Gastroesophageal sphincter (tissue), 4 donors: Measurements from ENCODE around the gene SEMG1. TPM values are rescaled to one million over a fixed set of nuclear protein-coding genes. Genes with fewer than 3 reads are reported as not detected.

Experiments used
- ATAC-seq: fragments of 150-250 bp; one replicate; pipeline ENCODE4 v1.9.1; 2016; ENCODE audit warnings: mild to moderate bottlenecking, moderate library complexity
- H3K27ac ChIP-seq, 4 donors: fragments of 200-600 bp; sonication (generic) in 3 of 4; 1 replicate in 3 of 4; 2 replicates in 1 of 4; pipeline ENCODE4 v1.5.1; 2016 to 2019
- H3K27me3 ChIP-seq: fragments of 200-600 bp; sonication (generic); one replicate; pipeline ENCODE4 v1.5.1; 2019
- H3K36me3 ChIP-seq, 2 donors: fragments of 200-600 bp; sonication (generic); one replicate each; pipeline ENCODE4 v1.5.1; 2019; ENCODE audit warnings: control low read depth in 1 of 2
- H3K4me1 ChIP-seq, 3 donors: fragments of 200-600 bp; sonication (generic); 1 replicate in 2 of 3; 2 replicates in 1 of 3; pipeline ENCODE4 v1.5.1; 2016 to 2019; ENCODE audit warnings: control low read depth in 2 of 3
- H3K4me3 ChIP-seq, 2 donors: fragments of 200-600 bp; sonication (generic); one replicate each; pipeline ENCODE4 v1.5.1; 2019; ENCODE audit warnings: mild to moderate bottlenecking in 1 of 2, moderate library complexity in 1 of 2
- H3K9me3 ChIP-seq, 3 donors: fragments of 200-600 bp; sonication (generic); one replicate each; pipeline ENCODE4 v1.5.1; 2017 to 2019; ENCODE audit warnings: control low read depth in 2 of 3
- EP300 ChIP-seq: sonication (generic); formaldehyde crosslinking; IDR thresholded peaks from one replicate; pipeline ENCODE4 v1.6.1; 2017; ENCODE audit warnings: antibody characterized with exemption, mild to moderate bottlenecking
- POLR2A ChIP-seq, 2 donors: fragments of 450-650 bp; IDR thresholded peaks; one replicate each; pipeline ENCODE4 v1.6.1; 2017; ENCODE audit warnings: antibody characterized with exemption in 2 of 2, mild to moderate bottlenecking in 2 of 2, moderate library complexity in 1 of 2
- POLR2AphosphoS5 ChIP-seq: sonication (generic); formaldehyde crosslinking; IDR thresholded peaks from one replicate; pipeline ENCODE4 v1.6.1; 2017; ENCODE audit warnings: antibody characterized with exemption
- WGBS, 2 donors: methylation state at CpG; one replicate each; pipeline ENCODE4 v1.1.5; 2018; ENCODE audit warnings: low coverage in 1 of 2; 5-methylcytosine and 5-hydroxymethylcytosine counted together
- total RNA-seq, 4 donors: library from RNA; depleted of rRNA; stranded (reverse); fragments of >200 nt; gene quantifications; one replicate each; pipeline ENCODE4 v1.1.0, GENCODE V29; 2016
- TF ChIP-seq, protein P1 (sequence below), 4 experiments: fragments of 200-600 bp in 2 of 4; fragments of 450-650 bp in 2 of 4; sonication (generic) in 1 of 4; IDR thresholded peaks; one replicate each; pipeline ENCODE4 v1.5.1; 2017 to 2019; ENCODE audit warnings: antibody characterized with exemption in 4 of 4, mild to moderate bottlenecking in 2 of 4, moderate library complexity in 2 of 4

SEMG1 gene
- total RNA-seq, 4 donors from 2014 or later = not detected

DNA sequence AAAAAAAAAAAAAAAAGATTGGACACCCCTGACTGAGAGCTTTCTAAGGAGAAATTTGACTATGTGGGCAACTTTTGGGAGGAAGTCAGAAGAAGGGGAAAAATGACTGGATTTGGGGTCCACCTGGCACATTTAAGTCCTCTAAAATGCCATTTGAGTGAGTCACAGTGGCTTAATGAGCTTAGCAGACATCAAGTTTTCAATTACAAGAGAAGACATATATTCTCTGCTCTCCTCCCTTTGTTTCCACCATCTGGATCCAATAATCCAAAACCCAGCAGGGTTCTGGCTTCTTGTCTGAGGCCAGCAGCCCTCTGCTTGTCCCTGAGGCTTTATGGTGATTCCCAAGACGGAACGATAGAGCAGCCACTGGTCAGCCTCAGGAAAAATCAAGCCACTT, 25.2 kb upstream of the SEMG1 start:
- Histone ChIP-seq H3K4me1 (no peaks in the 10 kb centered on the region), H3K27me3 (no peaks in the 10 kb centered on the region), H3K27ac (no peak overlapping the region), H3K4me3 (no peak overlapping the region), H3K9me3 (no peaks in the 10 kb centered on the region), H3K36me3 (no peaks in the 10 kb centered on the region)
- ATAC-seq = no peak
- no CpG with 5 or more reads among the region's 2 CpGs for WGBS, 2 donors
- TF ChIP-seq POLR2AphosphoS5 (no peak), EP300 (no peak), POLR2A (IDR thresholded peaks at IDR 0.05) (no peak)
- TF ChIP-seq, protein P1, sequence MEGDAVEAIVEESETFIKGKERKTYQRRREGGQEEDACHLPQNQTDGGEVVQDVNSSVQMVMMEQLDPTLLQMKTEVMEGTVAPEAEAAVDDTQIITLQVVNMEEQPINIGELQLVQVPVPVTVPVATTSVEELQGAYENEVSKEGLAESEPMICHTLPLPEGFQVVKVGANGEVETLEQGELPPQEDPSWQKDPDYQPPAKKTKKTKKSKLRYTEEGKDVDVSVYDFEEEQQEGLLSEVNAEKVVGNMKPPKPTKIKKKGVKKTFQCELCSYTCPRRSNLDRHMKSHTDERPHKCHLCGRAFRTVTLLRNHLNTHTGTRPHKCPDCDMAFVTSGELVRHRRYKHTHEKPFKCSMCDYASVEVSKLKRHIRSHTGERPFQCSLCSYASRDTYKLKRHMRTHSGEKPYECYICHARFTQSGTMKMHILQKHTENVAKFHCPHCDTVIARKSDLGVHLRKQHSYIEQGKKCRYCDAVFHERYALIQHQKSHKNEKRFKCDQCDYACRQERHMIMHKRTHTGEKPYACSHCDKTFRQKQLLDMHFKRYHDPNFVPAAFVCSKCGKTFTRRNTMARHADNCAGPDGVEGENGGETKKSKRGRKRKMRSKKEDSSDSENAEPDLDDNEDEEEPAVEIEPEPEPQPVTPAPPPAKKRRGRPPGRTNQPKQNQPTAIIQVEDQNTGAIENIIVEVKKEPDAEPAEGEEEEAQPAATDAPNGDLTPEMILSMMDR (IDR thresholded peaks at IDR 0.05) = no peak

DNA sequence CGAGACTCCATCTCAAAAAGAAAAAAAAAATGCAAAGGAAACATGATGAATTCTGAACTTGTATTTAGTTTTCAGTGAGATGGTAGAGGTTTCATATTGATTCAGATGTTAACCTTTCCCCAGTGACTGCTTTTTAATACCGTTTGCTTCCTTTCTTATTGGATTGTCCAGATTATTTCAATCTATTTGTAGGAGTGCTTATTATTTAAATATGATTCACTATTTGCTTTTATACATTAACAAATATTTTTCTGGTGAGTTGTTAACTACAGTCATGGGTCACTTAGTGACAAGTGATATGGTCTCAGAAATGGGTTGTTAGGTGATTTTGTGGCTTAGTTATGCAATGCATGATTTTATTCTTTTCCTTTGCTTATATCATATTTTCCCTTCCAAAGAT, 23.7 kb upstream of the SEMG1 start:
- no peak overlapping the region for H3K4me3 ChIP-seq
- no peaks in the 10 kb centered on the region for H3K27me3 ChIP-seq
- no peaks in the 10 kb centered on the region for H3K36me3 ChIP-seq
- H3K9me3 ChIP-seq = no peaks in the 10 kb centered on the region
- no peak for ATAC-seq
- no peak overlapping the region for H3K27ac ChIP-seq
- 82 to 95% methylated on average over 2 of the region's 2 CpGs for WGBS, 2 donors
- no peak for TF ChIP-seq POLR2A (IDR thresholded peaks at IDR 0.05)
- TF ChIP-seq EP300 = no peak
- TF ChIP-seq, protein P1 (IDR thresholded peaks at IDR 0.05) = no peak
- TF ChIP-seq POLR2AphosphoS5 = no peak
- H3K4me1 ChIP-seq = no peaks in the 10 kb centered on the region

DNA sequence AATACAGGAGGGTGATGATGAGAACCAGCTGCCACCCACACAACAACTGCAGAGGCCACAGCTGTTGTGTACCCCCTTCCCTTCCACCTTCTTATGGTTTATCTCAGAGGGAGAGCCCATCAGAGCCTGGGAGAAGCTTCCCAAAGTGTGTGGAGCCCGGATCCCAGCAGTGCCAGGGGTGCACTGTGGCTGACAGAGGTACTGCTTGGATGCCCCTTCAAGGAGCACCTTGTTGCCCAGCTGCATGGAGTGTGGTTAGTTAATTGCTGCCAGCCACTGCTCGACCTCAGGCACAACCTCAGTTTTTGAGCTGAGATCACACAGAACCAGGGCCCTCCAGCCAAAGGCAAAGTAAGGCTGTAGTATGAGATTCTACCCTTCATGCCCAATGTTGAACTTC, 19.1 kb upstream of the SEMG1 start:
- H3K27me3 ChIP-seq = peaks cover 7% of the 10 kb centered on the region
- H3K4me1 ChIP-seq = no peaks in the 10 kb centered on the region
- H3K36me3 ChIP-seq = no peaks in the 10 kb centered on the region
- no peak for TF ChIP-seq POLR2A (IDR thresholded peaks at IDR 0.05)
- no peak for TF ChIP-seq EP300
- TF ChIP-seq, protein P1 (IDR thresholded peaks at IDR 0.05) = no peak
- no peak for TF ChIP-seq POLR2AphosphoS5
- H3K9me3 ChIP-seq = no peaks in the 10 kb centered on the region
- 0 to 60% methylated on average over 1 of the region's 2 CpGs for WGBS, 2 donors
- H3K27ac ChIP-seq = no peak overlapping the region
- H3K4me3 ChIP-seq = no peak overlapping the region
- ATAC-seq = no peak

DNA sequence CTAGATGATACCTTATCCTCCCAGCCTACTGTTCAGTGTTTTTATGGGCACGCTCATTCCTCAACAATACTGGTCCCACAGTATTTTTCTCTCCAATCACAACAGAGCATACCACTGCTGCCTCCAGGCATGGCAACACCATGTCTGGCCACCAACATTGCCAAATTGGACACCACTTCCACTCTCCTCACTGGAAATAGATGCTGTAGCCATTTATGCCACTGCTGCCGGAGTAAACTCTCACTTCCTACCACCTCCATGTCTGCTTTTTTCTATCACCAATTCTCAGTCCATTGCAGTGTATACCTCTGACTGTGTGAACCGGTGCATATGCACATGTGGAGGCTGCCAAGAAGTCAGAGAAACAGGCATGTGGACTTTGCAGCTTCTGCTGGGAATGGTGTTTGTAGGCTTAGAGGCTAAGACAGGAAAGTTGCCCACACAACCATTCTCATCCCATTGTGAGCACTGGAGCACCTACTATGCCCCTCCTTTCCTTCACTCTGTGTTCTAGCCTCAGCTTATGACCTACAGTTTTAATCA, 17.7 kb upstream of the SEMG1 start:
- TF ChIP-seq POLR2A (IDR thresholded peaks at IDR 0.05) (no peak), EP300 (no peak)
- TF ChIP-seq, protein P1 (IDR thresholded peaks at IDR 0.05) = no peak
- no peaks in the 10 kb centered on the region for H3K4me1 ChIP-seq
- peaks cover 14% of the 10 kb centered on the region for H3K27me3 ChIP-seq
- WGBS, 2 donors = 76 to 86% methylated on average over 3 of the region's 3 CpGs
- no peaks in the 10 kb centered on the region for H3K36me3 ChIP-seq
- no peak overlapping the region for H3K27ac ChIP-seq
- no peak for ATAC-seq
- H3K9me3 ChIP-seq = no peaks in the 10 kb centered on the region
- H3K4me3 ChIP-seq = no peak overlapping the region

DNA sequence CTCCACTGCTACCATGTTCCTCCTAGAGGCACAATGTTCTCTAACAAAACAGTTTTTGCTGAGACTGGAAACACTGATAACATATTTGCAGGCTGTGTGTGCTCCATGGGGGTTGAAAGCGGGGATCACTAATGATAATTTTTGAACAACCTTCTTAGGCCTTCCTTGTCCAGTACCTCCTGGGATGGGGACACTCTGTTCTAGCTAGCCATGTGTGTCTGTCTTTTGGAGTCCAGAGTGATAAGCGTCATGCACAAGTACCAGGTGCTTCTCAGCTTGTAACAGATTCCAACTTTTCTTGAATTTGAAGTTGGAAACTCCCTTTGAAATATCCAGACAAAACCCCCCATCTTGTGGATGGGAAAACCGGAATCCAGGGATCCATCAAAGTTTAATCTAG, 17.0 kb upstream of the SEMG1 start:
- no peaks in the 10 kb centered on the region for H3K36me3 ChIP-seq
- H3K27me3 ChIP-seq = peaks cover 14% of the 10 kb centered on the region
- 68 to 83% methylated on average over 2 to 3 of the region's 3 CpGs for WGBS, 2 donors
- H3K4me1 ChIP-seq = no peaks in the 10 kb centered on the region
- H3K9me3 ChIP-seq = no peaks in the 10 kb centered on the region
- H3K4me3 ChIP-seq = no peak overlapping the region
- H3K27ac ChIP-seq = no peak overlapping the region
- no peak for ATAC-seq
- TF ChIP-seq, protein P1 (IDR thresholded peaks at IDR 0.05) = no peak
- TF ChIP-seq EP300 (no peak), POLR2AphosphoS5 (no peak), POLR2A (IDR thresholded peaks at IDR 0.05) (no peak)
